GM12874 (cell line): ENCODE data around the gene PNLIPRP3.

ENCODE experiments used
- TF ChIP-seq, protein P1 (sequence below): IDR thresholded peaks from 2 replicates; pipeline ENCODE4 v1.5.1; 2011; ENCODE audit warnings: low read depth, mild to moderate bottlenecking, control low read depth, low read length, moderate library complexity; ENCODE audit not compliant: insufficient read depth

The PNLIPRP3 gene

DNA sequence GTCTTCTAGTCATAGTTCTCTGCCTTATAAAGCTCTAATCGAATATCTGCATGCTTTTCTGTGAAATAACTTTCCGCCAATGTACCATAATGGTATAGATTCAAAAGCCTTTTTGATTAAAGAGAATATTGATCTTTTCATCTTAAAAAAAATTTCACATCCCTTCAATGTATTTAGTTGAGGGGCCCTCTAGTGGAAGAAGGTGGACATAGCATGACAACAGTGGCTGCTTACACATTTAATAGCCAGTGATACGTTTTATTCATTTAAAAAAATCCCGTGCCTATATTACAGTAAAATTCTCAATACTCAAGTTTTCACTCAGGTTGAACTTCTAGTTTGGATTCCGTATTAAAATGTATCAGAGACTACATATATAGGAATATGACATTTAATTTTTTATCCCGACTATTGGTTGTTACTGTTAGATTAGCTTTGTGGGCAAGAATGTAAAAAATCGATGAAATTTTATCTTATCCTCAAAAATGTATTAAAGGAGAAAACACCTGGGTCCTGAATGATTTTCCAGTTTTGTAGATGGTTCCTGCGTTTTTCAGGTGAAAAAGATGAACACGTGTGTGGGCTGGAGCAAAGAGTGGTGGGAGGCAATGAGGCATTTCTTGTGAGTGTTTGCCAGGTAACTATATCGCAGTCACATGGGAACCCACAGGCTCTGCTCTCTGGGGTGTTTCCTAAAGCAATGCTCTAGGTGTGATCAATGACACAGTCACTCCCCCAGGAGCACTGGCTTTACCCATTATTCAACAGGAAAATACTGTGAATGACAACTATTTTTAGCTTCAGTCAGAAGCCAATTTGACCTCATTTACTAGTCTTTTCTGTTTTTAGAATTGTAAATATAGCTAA, 94.0 kb downstream of the PNLIPRP3 start:
- TF ChIP-seq, protein P1, sequence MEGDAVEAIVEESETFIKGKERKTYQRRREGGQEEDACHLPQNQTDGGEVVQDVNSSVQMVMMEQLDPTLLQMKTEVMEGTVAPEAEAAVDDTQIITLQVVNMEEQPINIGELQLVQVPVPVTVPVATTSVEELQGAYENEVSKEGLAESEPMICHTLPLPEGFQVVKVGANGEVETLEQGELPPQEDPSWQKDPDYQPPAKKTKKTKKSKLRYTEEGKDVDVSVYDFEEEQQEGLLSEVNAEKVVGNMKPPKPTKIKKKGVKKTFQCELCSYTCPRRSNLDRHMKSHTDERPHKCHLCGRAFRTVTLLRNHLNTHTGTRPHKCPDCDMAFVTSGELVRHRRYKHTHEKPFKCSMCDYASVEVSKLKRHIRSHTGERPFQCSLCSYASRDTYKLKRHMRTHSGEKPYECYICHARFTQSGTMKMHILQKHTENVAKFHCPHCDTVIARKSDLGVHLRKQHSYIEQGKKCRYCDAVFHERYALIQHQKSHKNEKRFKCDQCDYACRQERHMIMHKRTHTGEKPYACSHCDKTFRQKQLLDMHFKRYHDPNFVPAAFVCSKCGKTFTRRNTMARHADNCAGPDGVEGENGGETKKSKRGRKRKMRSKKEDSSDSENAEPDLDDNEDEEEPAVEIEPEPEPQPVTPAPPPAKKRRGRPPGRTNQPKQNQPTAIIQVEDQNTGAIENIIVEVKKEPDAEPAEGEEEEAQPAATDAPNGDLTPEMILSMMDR = peak; percentile 61

DNA sequence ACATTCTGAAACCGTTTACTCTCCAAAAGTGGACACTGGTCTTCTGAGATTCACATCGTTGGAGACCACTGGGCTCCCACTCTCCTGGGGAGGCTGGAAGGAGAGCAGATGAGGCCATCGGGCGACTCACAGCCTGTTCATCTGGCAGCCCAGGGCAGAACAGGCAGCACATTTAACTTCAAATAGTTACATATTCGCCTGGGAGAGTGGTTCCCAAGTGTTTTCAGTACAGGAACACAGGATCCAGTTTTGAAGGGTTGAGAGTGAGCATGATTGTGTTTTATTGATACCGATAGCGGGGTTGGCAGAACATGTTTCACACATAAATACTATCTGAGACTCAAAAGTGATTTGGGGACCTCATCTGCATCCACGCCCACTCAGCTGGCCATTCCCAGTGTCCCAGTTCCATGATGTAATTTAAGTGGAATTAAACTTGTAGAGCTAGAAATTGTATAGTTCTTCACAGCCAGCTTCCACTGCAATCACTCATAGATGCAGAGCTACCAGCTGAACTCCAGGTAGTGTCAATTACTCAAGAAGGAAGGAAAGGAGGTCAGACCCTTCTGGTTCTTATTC, 95.2 kb downstream of the PNLIPRP3 start:
- TF ChIP-seq, protein P1 = no peak

DNA sequence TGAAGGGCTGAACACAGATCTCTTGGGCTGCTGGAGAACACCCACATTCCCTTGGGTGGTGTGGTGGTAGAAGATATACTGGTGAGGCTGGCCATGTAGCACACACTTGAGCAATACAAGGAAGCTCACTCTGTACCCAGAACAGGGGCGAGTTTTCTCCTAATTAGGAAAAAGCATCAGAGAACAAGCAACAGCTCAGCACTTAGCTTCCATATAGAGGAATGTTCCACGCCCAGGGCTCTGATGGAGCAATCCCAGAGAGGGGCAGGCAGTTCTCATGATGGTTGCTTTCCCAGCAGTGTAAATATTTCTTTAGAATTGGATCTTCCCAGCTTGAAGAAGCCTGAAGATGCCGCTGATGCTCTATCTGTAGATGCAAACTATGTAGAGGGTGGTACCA, 97.1 kb downstream of the PNLIPRP3 start:
- TF ChIP-seq, protein P1 = no peak

DNA sequence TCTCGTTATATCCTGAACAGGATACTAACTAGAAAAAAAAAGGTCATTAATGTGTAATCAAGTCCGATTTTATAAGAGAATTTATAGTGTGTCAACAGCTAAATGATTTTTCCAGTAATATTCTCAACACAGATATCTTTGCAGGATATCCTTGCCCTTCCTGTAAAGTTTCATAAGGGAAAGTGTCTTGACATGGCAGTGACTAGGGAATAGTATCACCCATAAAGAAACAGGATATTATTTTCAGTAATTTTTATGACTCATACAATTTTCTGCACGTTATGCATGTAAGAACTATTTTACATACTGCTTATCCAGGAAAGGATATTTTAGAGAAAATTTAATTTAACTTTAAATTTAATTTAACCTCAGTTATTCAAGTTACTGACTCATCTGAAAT, 98.6 kb downstream of the PNLIPRP3 start:
- TF ChIP-seq, protein P1 = no peak
